ENCODE measurements around the gene DTNB. TPM values are rescaled to one million over a fixed set of nuclear protein-coding genes. Genes with fewer than 3 reads are reported as not detected.

DTNB gene
- polyA plus RNA-seq, 4 donors: 16.4 to 22.2 (median 18.7) TPM

- no peak for DNase-seq (ENCODE audit: low read depth in 4 of 4, low spot score in 3 of 4)
These were observed 80.5 kb downstream of the DTNB start for GRCh38 chr2:25592766-25593292.

GRCh38 chr2:25590921-25591505 lies 82.4 kb downstream of the DTNB start:
- DNase-seq (ENCODE audit: low read depth in 4 of 4, low spot score in 3 of 4): no peak

- no peak for DNase-seq (ENCODE audit: low read depth in 4 of 4, low spot score in 3 of 4)
These were observed 83.6 kb downstream of the DTNB start for GRCh38 chr2:25589676-25590205.

GRCh38 chr2:25588576-25588975 lies 84.8 kb downstream of the DTNB start:
- no peak for DNase-seq (ENCODE audit: low read depth in 4 of 4, low spot score in 3 of 4)

GRCh38 chr2:25587361-25587760 lies 86.0 kb downstream of the DTNB start:
- no peak for DNase-seq (ENCODE audit: low read depth in 4 of 4, low spot score in 3 of 4)

- no peak for DNase-seq (ENCODE audit: low read depth in 4 of 4, low spot score in 3 of 4)
These were observed 86.6 kb downstream of the DTNB start for GRCh38 chr2:25586726-25587144.

GRCh38 chr2:25585189-25585588 lies 88.2 kb downstream of the DTNB start:
- DNase-seq (ENCODE audit: low read depth in 4 of 4, low spot score in 3 of 4): no peak

- no peak for DNase-seq (ENCODE audit: low read depth in 4 of 4, low spot score in 3 of 4)
These were observed 91.1 kb downstream of the DTNB start for GRCh38 chr2:25582077-25582830.

GRCh38 chr2:25576596-25576995 lies 96.8 kb downstream of the DTNB start:
- no peak for DNase-seq (ENCODE audit: low read depth in 4 of 4, low spot score in 3 of 4)

- DNase-seq (ENCODE audit: low read depth in 4 of 4, low spot score in 3 of 4): no peak
These were observed 100.7 kb downstream of the DTNB start for GRCh38 chr2:25572638-25573037.

GRCh38 chr2:25570161-25570845 lies 103.1 kb downstream of the DTNB start:
- DNase-seq (ENCODE audit: low read depth in 4 of 4, low spot score in 3 of 4): no peak

GRCh38 chr2:25567406-25567805 lies 106.0 kb downstream of the DTNB start:
- DNase-seq (ENCODE audit: low read depth in 4 of 4, low spot score in 3 of 4): no peak

GRCh38 chr2:25566694-25567093 lies 106.7 kb downstream of the DTNB start:
- DNase-seq (ENCODE audit: low read depth in 4 of 4, low spot score in 3 of 4): peak in 2 of 4 donors; percentile 14 to 20

GRCh38 chr2:25566094-25566493 lies 107.3 kb downstream of the DTNB start:
- no peak for DNase-seq (ENCODE audit: low read depth in 4 of 4, low spot score in 3 of 4)

GRCh38 chr2:25561136-25561850 lies 112.1 kb downstream of the DTNB start:
- DNase-seq (ENCODE audit: low read depth in 4 of 4, low spot score in 3 of 4): no peak

GRCh38 chr2:25559148-25559547 lies 114.2 kb downstream of the DTNB start:
- DNase-seq (ENCODE audit: low read depth in 4 of 4, low spot score in 3 of 4): no peak

- DNase-seq (ENCODE audit: low read depth in 4 of 4, low spot score in 3 of 4): no peak
These were observed 115.1 kb downstream of the DTNB start for GRCh38 chr2:25558262-25558661.

GRCh38 chr2:25557179-25558036 lies 116.0 kb downstream of the DTNB start:
- DNase-seq (ENCODE audit: low read depth in 4 of 4, low spot score in 3 of 4): no peak

- no peak for DNase-seq (ENCODE audit: low read depth in 4 of 4, low spot score in 3 of 4)
These were observed 121.1 kb downstream of the DTNB start for GRCh38 chr2:25552318-25552717.

GRCh38 chr2:25551316-25551715 lies 122.1 kb downstream of the DTNB start:
- DNase-seq (ENCODE audit: low read depth in 4 of 4, low spot score in 3 of 4): no peak

Data from right renal pelvis (tissue), 4 donors.